ENCODE measurements around the gene CNOT6. TPM values are rescaled to one million over a fixed set of nuclear protein-coding genes. Genes with fewer than 3 reads are reported as not detected.

Gene CNOT6
- polyA plus RNA-seq, 1 of the 3 experiments (the other 2 are of a cell fraction), result 17.1 TPM

DNA sequence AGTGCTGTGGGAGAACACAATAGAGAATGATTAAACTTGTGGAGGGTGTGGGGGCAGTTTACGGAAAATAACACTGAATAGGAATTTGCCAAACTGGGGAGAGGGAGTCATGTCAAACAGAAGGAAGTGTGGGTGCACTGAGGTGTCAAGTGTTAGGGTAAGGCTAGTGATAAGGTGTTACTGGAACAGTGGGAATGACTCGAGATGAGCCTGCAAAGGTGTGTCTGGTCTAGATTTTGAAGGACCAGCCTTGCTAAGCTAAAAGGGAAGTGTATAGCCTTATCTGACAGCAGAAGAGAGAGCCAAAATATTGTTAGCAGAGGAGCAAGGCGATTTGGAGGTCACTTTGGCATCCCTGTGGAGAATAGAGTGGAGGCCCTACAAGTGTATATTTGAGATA lies 4.2 kb downstream of the CNOT6 start (continued):
- TF ChIP-seq, protein P1, sequence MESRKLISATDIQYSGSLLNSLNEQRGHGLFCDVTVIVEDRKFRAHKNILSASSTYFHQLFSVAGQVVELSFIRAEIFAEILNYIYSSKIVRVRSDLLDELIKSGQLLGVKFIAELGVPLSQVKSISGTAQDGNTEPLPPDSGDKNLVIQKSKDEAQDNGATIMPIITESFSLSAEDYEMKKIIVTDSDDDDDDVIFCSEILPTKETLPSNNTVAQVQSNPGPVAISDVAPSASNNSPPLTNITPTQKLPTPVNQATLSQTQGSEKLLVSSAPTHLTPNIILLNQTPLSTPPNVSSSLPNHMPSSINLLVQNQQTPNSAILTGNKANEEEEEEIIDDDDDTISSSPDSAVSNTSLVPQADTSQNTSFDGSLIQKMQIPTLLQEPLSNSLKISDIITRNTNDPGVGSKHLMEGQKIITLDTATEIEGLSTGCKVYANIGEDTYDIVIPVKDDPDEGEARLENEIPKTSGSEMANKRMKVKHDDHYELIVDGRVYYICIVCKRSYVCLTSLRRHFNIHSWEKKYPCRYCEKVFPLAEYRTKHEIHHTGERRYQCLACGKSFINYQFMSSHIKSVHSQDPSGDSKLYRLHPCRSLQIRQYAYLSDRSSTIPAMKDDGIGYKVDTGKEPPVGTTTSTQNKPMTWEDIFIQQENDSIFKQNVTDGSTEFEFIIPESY (IDR thresholded peaks at IDR 0.05; ENCODE audit: borderline replicate concordance, low read depth), result no peak
- TF ChIP-seq USF2 (IDR thresholded peaks at IDR 0.05; ENCODE audit: borderline replicate concordance, low read depth, low read length) (no peak), RFX5 (IDR thresholded peaks at IDR 0.05; ENCODE audit: low read length) (no peak), RXRA (IDR thresholded peaks at IDR 0.05; ENCODE audit: borderline replicate concordance, low read depth) (no peak), JUND (IDR thresholded peaks at IDR 0.05) (no peak), TAF1 (IDR thresholded peaks at IDR 0.05; ENCODE audit: borderline replicate concordance, low read depth, low read length) (no peak), MXI1 (IDR thresholded peaks at IDR 0.05; ENCODE audit: low read depth, low read length) (no peak), EZH2phosphoT487 (IDR thresholded peaks at IDR 0.05; ENCODE audit: borderline replicate concordance, low read depth) (no peak)
- TF ChIP-seq, protein P2, sequence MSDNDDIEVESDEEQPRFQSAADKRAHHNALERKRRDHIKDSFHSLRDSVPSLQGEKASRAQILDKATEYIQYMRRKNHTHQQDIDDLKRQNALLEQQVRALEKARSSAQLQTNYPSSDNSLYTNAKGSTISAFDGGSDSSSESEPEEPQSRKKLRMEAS (IDR thresholded peaks at IDR 0.05; ENCODE audit: low read depth), result no peak

DNA sequence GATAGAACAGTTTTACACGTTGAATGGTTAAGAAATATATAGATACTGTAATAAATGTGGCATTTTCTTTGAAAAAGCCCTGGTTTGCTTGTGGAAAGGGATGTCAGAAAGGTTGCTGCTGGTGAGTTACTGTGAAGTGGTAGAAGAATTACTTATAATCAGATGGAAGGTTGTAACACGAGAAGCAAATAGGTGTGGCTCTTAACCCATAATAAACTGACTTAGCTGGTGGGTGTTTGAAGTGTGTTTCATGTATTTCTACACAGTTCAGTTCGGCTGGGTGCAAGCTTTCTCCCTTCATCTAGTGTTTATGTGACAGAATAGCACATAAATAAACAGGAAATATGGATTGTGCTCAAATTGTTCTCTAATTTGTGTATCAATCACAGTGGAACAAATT lies 5.5 kb downstream of the CNOT6 start:
- no peak for DNase-seq
- TF ChIP-seq SMC3 (IDR thresholded peaks at IDR 0.05; ENCODE audit: low read depth, low read length) (no peak), FOXM1 (IDR thresholded peaks at IDR 0.05; ENCODE audit: low read depth) (no peak), RAD21 (IDR thresholded peaks at IDR 0.05; ENCODE audit: low read length) (no peak), MXI1 (IDR thresholded peaks at IDR 0.05; ENCODE audit: low read depth, low read length) (no peak), NRF1 (IDR thresholded peaks at IDR 0.05; ENCODE audit: low read depth, low read length) (no peak), IRF3 (IDR thresholded peaks at IDR 0.05; ENCODE audit: low read depth, low read length) (no peak), MEF2A (IDR thresholded peaks at IDR 0.05; ENCODE audit: borderline replicate concordance, low read depth) (no peak), YY1 (IDR thresholded peaks at IDR 0.05; ENCODE audit: low read depth) (no peak), GATA2 (CRISPR knock-in tag; IDR thresholded peaks at IDR 0.05) (no peak)
- TF ChIP-seq, protein P3, sequence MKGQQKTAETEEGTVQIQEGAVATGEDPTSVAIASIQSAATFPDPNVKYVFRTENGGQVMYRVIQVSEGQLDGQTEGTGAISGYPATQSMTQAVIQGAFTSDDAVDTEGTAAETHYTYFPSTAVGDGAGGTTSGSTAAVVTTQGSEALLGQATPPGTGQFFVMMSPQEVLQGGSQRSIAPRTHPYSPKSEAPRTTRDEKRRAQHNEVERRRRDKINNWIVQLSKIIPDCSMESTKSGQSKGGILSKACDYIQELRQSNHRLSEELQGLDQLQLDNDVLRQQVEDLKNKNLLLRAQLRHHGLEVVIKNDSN (IDR thresholded peaks at IDR 0.05; ENCODE audit: borderline replicate concordance, low read depth), result no peak
- TF ChIP-seq, protein P1 (IDR thresholded peaks at IDR 0.05; ENCODE audit: borderline replicate concordance, low read depth), result no peak
- TF ChIP-seq, protein P4, sequence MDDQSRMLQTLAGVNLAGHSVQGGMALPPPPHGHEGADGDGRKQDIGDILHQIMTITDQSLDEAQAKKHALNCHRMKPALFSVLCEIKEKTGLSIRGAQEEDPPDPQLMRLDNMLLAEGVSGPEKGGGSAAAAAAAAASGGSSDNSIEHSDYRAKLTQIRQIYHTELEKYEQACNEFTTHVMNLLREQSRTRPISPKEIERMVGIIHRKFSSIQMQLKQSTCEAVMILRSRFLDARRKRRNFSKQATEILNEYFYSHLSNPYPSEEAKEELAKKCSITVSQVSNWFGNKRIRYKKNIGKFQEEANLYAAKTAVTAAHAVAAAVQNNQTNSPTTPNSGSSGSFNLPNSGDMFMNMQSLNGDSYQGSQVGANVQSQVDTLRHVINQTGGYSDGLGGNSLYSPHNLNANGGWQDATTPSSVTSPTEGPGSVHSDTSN (IDR thresholded peaks at IDR 0.05), result no peak

More for the DNA sequence above, 5.5 kb downstream of the CNOT6 start:
- H3F3A ChIP-seq (replicated peaks; ENCODE audit: insufficient read depth), result peaks cover 11% of the 10 kb centered on the region
- CTCF ChIA-PET, result interaction anchor here (0.8 to 1.2 kb wide), 3 partner anchors 12 to 119 kb away, joined by 3 read pairs; no protein-coding TSS in a partner anchor
- H3K4me2 ChIP-seq, result no peak overlapping the region
- no peaks in the 10 kb centered on the region for H3K9me3 ChIP-seq
- H3K9ac ChIP-seq, result no peak overlapping the region
- H3K36me3 ChIP-seq (replicated peaks in 1 of 2; ENCODE audit: control insufficient read depth in 1 of 2, insufficient read depth in 2 of 2, low read length in 1 of 2), result peaks cover 2 to 15% of the 10 kb centered on the region in 2 experiments
- no peaks in the 10 kb centered on the region for H3K9me2 ChIP-seq
- POLR2A ChIA-PET, result no interaction called here
- WGBS (ENCODE audit: low lambda C conversion rate), result 82% methylated on average over 3 of the region's 3 CpGs
- peaks cover 94% of the 10 kb centered on the region for H4K20me1 ChIP-seq (ENCODE audit: insufficient read depth)
- H2AFZ ChIP-seq (ENCODE audit: low read depth), result no peak overlapping the region
- H3K79me2 ChIP-seq (ENCODE audit: insufficient read depth), result peaks cover 100% of the 10 kb centered on the region
- no peak overlapping the region for H3K4me3 ChIP-seq (ENCODE audit: low read depth in 2 of 2, low read length in 1 of 2)
- no peak overlapping the region for H3K27ac ChIP-seq (ENCODE audit: low read depth in 2 of 2, low read length in 1 of 2)
- peaks cover 7 to 9% of the 10 kb centered on the region in 2 experiments; a peak in 3 of 4 replicates for H3K4me1 ChIP-seq (ENCODE audit: control insufficient read depth in 1 of 2, insufficient read depth in 2 of 2, low read depth in 1 of 2, low read length in 1 of 2)
- no peaks in the 10 kb centered on the region for H3K27me3 ChIP-seq (ENCODE audit: insufficient read depth)
